Thyroid gland (tissue), 4 donors: ENCODE measurements around the gene HBA1. TPM values are rescaled to one million over a fixed set of nuclear protein-coding genes. Genes with fewer than 3 reads are reported as not detected.

Source experiments
- DNase-seq, 2 donors: peaks; one replicate each; pipeline ENCODE4 v3.0.0-alpha.2; 2019
- H3K27ac ChIP-seq, 3 donors: fragments of 200-600 bp; sonication (generic); 1 replicate in 2 of 3; 2 replicates in 1 of 3; pipeline ENCODE4 v1.5.1; 2016 to 2019; ENCODE audit warnings: mild to moderate bottlenecking in 1 of 3, moderate library complexity in 1 of 3
- H3K27me3 ChIP-seq: fragments of 200-600 bp; sonication (generic); one replicate; pipeline ENCODE4 v1.5.1; 2019
- H3K36me3 ChIP-seq, 2 donors: fragments of 200-600 bp; sonication (generic); one replicate each; pipeline ENCODE4 v1.5.1; 2016 to 2019
- H3K4me1 ChIP-seq, 2 donors: fragments of 200-600 bp; sonication (generic); one replicate each; pipeline ENCODE4 v1.5.1; 2017 to 2019
- H3K4me3 ChIP-seq, 3 donors: fragments of 200-600 bp; sonication (generic); replicated peaks in 1 of 3; 1 replicate in 2 of 3; 2 replicates in 1 of 3; pipeline ENCODE4 v1.5.1; 2016; ENCODE audit warnings: mild to moderate bottlenecking in 1 of 3
- H3K9me3 ChIP-seq: fragments of 200-600 bp; sonication (generic); one replicate; pipeline ENCODE4 v1.5.1; 2017
- CTCF ChIP-seq, 6 experiments: fragments of 200-600 bp in 3 of 6; fragments of 450-650 bp in 3 of 6; sonication (generic) in 3 of 6; IDR thresholded peaks; one replicate each; pipeline ENCODE4 v1.5.1; 2016 to 2019; ENCODE audit warnings: antibody characterized with exemption in 6 of 6, mild to moderate bottlenecking in 2 of 6, inconsistent platforms in 1 of 6, moderate library complexity in 1 of 6
- POLR2A ChIP-seq, 2 donors: fragments of 450-650 bp; IDR thresholded peaks; one replicate each; pipeline ENCODE4 v1.6.1; 2017; ENCODE audit warnings: antibody characterized with exemption in 2 of 2, mild to moderate bottlenecking in 2 of 2, moderate library complexity in 1 of 2
- WGBS, 2 donors: methylation state at CpG; one replicate each; pipeline ENCODE4 v1.1.5; 2017; 5-methylcytosine and 5-hydroxymethylcytosine counted together
- intact Hi-C: fragments of 100-400 bp; cut with DNase I; formaldehyde crosslinking; loops from one replicate; pipeline ENCODE4 v1.15.1; 2023
- total RNA-seq, 4 donors: library from RNA; depleted of rRNA; stranded (reverse); fragments of >200 nt; gene quantifications; one replicate each; pipeline ENCODE4 v1.2.3, GENCODE V29; 2016

The HBA1 gene
- total RNA-seq, 4 donors from 2014 or later: 16.5 to 110 TPM; not detected in 2

GRCh38 chr16:138049-138417 lies 38.4 kb upstream of the HBA1 start:
- intact Hi-C loops: no loop called here
- peak overlapping the region; percentile 14 to 77 (median 74) for H3K4me3 ChIP-seq
- H3K9me3 ChIP-seq: no peaks in the 10 kb centered on the region
- DNase-seq: peak; percentile 17 to 23
- no peaks in the 10 kb centered on the region for H3K4me1 ChIP-seq
- no peak for TF ChIP-seq CTCF (IDR thresholded peaks at IDR 0.05)
- H3K27me3 ChIP-seq: no peaks in the 10 kb centered on the region
- peak overlapping the region; percentile 39 to 69 (median 44) for H3K27ac ChIP-seq
- WGBS, 2 donors: 1% methylated on average over 13 to 19 of the region's 30 CpGs
- H3K36me3 ChIP-seq: no peaks in the 10 kb centered on the region

GRCh38 chr16:140175-140857 lies 36.2 kb upstream of the HBA1 start:
- Histone ChIP-seq H3K27me3 (no peaks in the 10 kb centered on the region), H3K27ac (no peak overlapping the region), H3K36me3 (no peaks in the 10 kb centered on the region), H3K9me3 (no peaks in the 10 kb centered on the region), H3K4me3 (no peak overlapping the region), H3K4me1 (no peaks in the 10 kb centered on the region)
- no peak for TF ChIP-seq POLR2A (IDR thresholded peaks at IDR 0.05)
- TF ChIP-seq CTCF (IDR thresholded peaks at IDR 0.05): no peak
- 66 to 68% methylated on average over 10 of the region's 10 CpGs for WGBS, 2 donors
- intact Hi-C loops: no loop called here
- DNase-seq: no peak

DNA sequence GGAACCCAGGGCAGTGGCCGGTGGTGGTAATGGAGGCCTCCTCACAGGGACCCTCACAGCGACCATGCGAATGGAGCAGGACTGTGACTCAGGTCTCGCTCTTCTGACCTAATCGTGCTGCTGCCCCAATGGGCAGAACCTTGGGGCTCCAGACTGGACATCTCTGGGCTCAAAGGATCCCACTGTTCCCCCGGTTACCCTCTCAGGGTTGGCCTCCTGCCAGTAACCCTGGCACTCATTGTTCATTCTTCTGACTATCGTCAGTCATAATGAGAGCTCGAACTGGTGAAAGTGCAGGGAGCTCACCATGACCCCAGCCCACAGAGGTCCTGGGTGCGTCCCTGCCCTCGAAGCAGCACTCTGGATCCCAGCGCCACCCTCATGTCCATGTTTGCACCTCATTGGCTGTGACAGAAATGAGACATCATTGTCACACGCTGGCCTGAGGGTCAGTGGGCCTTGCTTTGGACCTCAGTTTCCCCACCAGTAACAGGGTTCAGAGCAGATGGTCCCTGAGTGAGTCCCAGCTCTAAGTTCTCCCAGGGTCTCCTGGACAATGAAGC lies 34.0 kb upstream of the HBA1 start:
- TF ChIP-seq POLR2A (IDR thresholded peaks at IDR 0.05) (no peak), CTCF (IDR thresholded peaks at IDR 0.05) (no peak)
- Histone ChIP-seq H3K9me3 (no peaks in the 10 kb centered on the region), H3K36me3 (no peaks in the 10 kb centered on the region), H3K4me1 (no peaks in the 10 kb centered on the region), H3K27ac (no peak overlapping the region), H3K27me3 (no peaks in the 10 kb centered on the region), H3K4me3 (no peak overlapping the region)
- DNase-seq: no peak
- intact Hi-C loops: no loop called here
- WGBS, 2 donors: 72 to 75% methylated on average over 11 to 12 of the region's 12 CpGs

- no peak for DNase-seq
- no peak overlapping the region for H3K27ac ChIP-seq
- no peaks in the 10 kb centered on the region for H3K4me1 ChIP-seq
- H3K4me3 ChIP-seq: no peak overlapping the region
- intact Hi-C loops: no loop called here
- no peaks in the 10 kb centered on the region for H3K27me3 ChIP-seq
- TF ChIP-seq CTCF (IDR thresholded peaks at IDR 0.05) (no peak), POLR2A (IDR thresholded peaks at IDR 0.05) (no peak)
- no peaks in the 10 kb centered on the region for H3K36me3 ChIP-seq
- 87 to 90% methylated on average over 6 of the region's 6 CpGs for WGBS, 2 donors
- no peaks in the 10 kb centered on the region for H3K9me3 ChIP-seq
These were observed 33.4 kb upstream of the HBA1 start for GRCh38 chr16:143047-143446.

DNA sequence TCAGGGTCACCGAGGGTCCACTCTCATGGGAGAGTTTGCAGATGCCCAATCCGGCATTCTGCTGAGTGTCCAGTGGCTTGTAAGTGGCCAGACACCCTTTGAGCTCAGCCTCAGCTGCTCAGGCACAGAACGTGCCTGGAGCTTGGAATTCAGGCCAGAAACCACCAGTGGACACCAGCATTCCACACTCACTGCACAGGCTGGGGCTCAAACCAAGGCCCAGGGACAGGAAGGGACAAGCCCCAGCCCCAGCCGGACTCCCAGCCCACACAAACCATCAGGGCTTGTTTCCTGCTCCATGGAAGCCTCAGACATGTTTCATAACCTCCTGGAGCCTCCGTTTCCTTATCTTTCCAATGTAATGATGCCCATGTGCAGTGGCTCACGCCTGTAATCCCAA lies 33.0 kb upstream of the HBA1 start:
- Histone ChIP-seq H3K36me3 (no peaks in the 10 kb centered on the region), H3K9me3 (no peaks in the 10 kb centered on the region), H3K27ac (no peak overlapping the region), H3K27me3 (no peaks in the 10 kb centered on the region), H3K4me3 (no peak overlapping the region), H3K4me1 (no peaks in the 10 kb centered on the region)
- intact Hi-C loops: no loop called here
- no peak for DNase-seq
- WGBS, 2 donors: 66 to 74% methylated on average over 4 to 5 of the region's 6 CpGs
- TF ChIP-seq CTCF (IDR thresholded peaks at IDR 0.05) (no peak), POLR2A (IDR thresholded peaks at IDR 0.05) (no peak)
